Stimulated activated CD4-positive, alpha-beta T cell treated with anti-CD3 and anti-CD28 coated beads, Interleukin-1b, Interleukin-23, amount 100 ng/mL, for 4 hours (primary cell): ENCODE data around the gene SERPINB12.

Source experiments
- DNase-seq, 2 donors: peaks; one replicate each; pipeline ENCODE4 v3.0.0-alpha.2; 2020; ENCODE audit warnings: low read depth in 2 of 2

Gene SERPINB12

GRCh38 chr18:63551769-63552168 lies 9.6 kb downstream of the SERPINB12 start:
- no peak for DNase-seq

- DNase-seq: no peak
Measured at GRCh38 chr18:63552581-63552980, 10.4 kb downstream of the SERPINB12 start.

- no peak for DNase-seq
Measured at GRCh38 chr18:63553081-63553480, 10.9 kb downstream of the SERPINB12 start.

GRCh38 chr18:63559567-63560491 lies 17.7 kb downstream of the SERPINB12 start:
- no peak for DNase-seq

- DNase-seq: no peak
Measured at GRCh38 chr18:63562284-63562683, 20.1 kb downstream of the SERPINB12 start.

GRCh38 chr18:63564021-63564420 lies 21.9 kb downstream of the SERPINB12 start:
- DNase-seq: no peak

GRCh38 chr18:63564561-63564960 lies 22.4 kb downstream of the SERPINB12 start:
- DNase-seq: no peak

GRCh38 chr18:63567276-63567675 lies 25.1 kb downstream of the SERPINB12 start:
- no peak for DNase-seq

GRCh38 chr18:63567825-63568224 lies 25.7 kb downstream of the SERPINB12 start:
- DNase-seq: no peak

GRCh38 chr18:63570721-63571120 lies 28.6 kb downstream of the SERPINB12 start:
- no peak for DNase-seq

GRCh38 chr18:63575681-63576080 lies 33.5 kb downstream of the SERPINB12 start:
- no peak for DNase-seq

- no peak for DNase-seq
Measured at GRCh38 chr18:63578357-63578958, 36.3 kb downstream of the SERPINB12 start.

GRCh38 chr18:63579616-63580015 lies 37.4 kb downstream of the SERPINB12 start:
- no peak for DNase-seq

GRCh38 chr18:63585988-63586387 lies 43.8 kb downstream of the SERPINB12 start:
- no peak for DNase-seq

GRCh38 chr18:63586431-63586830 lies 44.3 kb downstream of the SERPINB12 start:
- DNase-seq: no peak

GRCh38 chr18:63586966-63587365 lies 44.8 kb downstream of the SERPINB12 start, which contains the start of gene SERPINB13:
Gene SERPINB13, plus strand, starts transcription at chr18:63587343. Its CDS starts 1,325 bp downstream, at chr18:63588668.
- no peak for DNase-seq

- DNase-seq: no peak
Measured at GRCh38 chr18:63588909-63589308, 46.7 kb downstream of the SERPINB12 start.

- DNase-seq: no peak
Measured at GRCh38 chr18:63590373-63590772, 48.2 kb downstream of the SERPINB12 start.

- no peak for DNase-seq
Measured at GRCh38 chr18:63590966-63591695, 49.0 kb downstream of the SERPINB12 start.

- no peak for DNase-seq
Measured at GRCh38 chr18:63591725-63592124, 49.6 kb downstream of the SERPINB12 start.

GRCh38 chr18:63592471-63592870 lies 50.3 kb downstream of the SERPINB12 start:
- DNase-seq: no peak

- no peak for DNase-seq
Measured at GRCh38 chr18:63596964-63597363, 54.8 kb downstream of the SERPINB12 start.
